RWPE1 (cell line): ENCODE data around the gene GOLGA7B.

Experiments
- CTCF ChIA-PET: fragments of 350-600 bp; sonication (Branson Sonifier 250); formaldehyde crosslinking; extraction: SDS; loops from one replicate; lab custom pipeline; 2021; lab: Yijun Ruan, JAX
- POLR2A ChIA-PET: fragments of 400-600 bp; formaldehyde crosslinking; extraction: SDS; loops from one replicate; lab custom pipeline; 2020; ENCODE audit warnings: antibody characterized with exemption; ENCODE audit not compliant: low non-redundant PET; lab: Yijun Ruan, JAX
- DNase-seq: peaks from one replicate; pipeline ENCODE4 v3.0.0; 2012; ENCODE audit warnings: low spot score
- H3K27ac ChIP-seq: fragments of 450-650 bp; 2 replicates; pipeline ENCODE4 v1.5.1; 2017
- TF ChIP-seq, protein P1 (sequence below): fragments of 450-650 bp; conservative IDR thresholded peaks from 2 replicates; pipeline ENCODE4 v1.5.1; 2017; ENCODE audit warnings: low read depth, mild to moderate bottlenecking

GOLGA7B gene

GRCh38 chr10:97811958-97812357, 37.7 kb upstream of the GOLGA7B start:
- POLR2A ChIA-PET: no interaction called here
- TF ChIP-seq, protein P1, sequence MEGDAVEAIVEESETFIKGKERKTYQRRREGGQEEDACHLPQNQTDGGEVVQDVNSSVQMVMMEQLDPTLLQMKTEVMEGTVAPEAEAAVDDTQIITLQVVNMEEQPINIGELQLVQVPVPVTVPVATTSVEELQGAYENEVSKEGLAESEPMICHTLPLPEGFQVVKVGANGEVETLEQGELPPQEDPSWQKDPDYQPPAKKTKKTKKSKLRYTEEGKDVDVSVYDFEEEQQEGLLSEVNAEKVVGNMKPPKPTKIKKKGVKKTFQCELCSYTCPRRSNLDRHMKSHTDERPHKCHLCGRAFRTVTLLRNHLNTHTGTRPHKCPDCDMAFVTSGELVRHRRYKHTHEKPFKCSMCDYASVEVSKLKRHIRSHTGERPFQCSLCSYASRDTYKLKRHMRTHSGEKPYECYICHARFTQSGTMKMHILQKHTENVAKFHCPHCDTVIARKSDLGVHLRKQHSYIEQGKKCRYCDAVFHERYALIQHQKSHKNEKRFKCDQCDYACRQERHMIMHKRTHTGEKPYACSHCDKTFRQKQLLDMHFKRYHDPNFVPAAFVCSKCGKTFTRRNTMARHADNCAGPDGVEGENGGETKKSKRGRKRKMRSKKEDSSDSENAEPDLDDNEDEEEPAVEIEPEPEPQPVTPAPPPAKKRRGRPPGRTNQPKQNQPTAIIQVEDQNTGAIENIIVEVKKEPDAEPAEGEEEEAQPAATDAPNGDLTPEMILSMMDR: no peak
- no peak for DNase-seq
- CTCF ChIA-PET: interaction anchor here (0.9 kb wide), 1 partner anchor 57 kb away, joined by 5 read pairs; no protein-coding TSS in a partner anchor
- H3K27ac ChIP-seq: no peak overlapping the region

DNA sequence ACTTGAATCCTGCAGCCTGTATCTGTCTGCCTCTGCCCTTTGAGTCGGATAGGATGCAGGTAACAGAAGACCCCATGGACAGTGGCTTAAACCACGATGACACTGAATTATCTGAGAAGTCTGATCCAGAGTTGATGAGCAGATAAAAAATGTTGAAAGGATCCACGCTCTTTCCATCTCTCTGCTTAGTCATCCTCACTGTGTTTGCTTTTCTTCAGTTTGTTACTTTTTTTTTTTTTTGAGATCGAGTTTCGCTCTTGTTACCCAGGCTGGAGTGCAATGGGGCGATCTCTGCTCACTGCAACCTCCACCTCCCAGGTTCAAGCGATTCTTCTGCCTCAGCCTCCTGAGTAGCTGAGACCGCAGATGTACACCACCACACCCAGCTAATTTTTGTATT, 36.9 kb upstream of the GOLGA7B start:
- TF ChIP-seq, protein P1: no peak
- DNase-seq: no peak
- POLR2A ChIA-PET: no interaction called here
- H3K27ac ChIP-seq: no peak overlapping the region
- CTCF ChIA-PET: interaction anchor here (0.9 kb wide), 1 partner anchor 56 kb away, joined by 5 read pairs; no protein-coding TSS in a partner anchor

GRCh38 chr10:97813311-97813710, 36.3 kb upstream of the GOLGA7B start:
- no peak overlapping the region for H3K27ac ChIP-seq
- POLR2A ChIA-PET: no interaction called here
- TF ChIP-seq, protein P1: no peak
- CTCF ChIA-PET: no interaction called here
- no peak for DNase-seq

GRCh38 chr10:97814996-97815395, 34.6 kb upstream of the GOLGA7B start:
- no peak for DNase-seq
- CTCF ChIA-PET: no interaction called here
- H3K27ac ChIP-seq: no peak overlapping the region
- TF ChIP-seq, protein P1: no peak
- POLR2A ChIA-PET: no interaction called here

DNA sequence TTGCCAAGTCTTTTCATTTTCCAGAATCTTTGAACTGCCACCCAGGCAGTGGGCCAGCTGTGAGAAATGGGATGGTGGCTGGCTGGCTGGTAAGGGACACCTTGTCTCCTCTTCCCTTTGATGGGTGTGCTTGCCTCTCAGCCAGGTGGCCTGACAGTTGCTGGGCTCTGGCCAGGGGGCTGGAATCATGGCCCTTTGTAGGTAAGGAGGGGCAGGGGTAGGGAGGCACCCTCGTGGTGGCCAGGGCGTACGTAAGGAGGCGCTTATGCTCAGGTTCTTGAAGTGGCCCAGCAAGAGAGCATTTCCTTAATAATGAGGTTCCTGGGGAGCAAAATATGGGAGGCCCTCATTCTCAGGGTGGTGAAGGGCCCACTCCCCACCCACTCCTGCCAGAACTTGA, 33.0 kb upstream of the GOLGA7B start:
- DNase-seq: no peak
- no peak overlapping the region for H3K27ac ChIP-seq
- TF ChIP-seq, protein P1: no peak
- POLR2A ChIA-PET: no interaction called here
- CTCF ChIA-PET: no interaction called here

- no peak overlapping the region for H3K27ac ChIP-seq
- ChIA-PET CTCF (interaction anchor here (0.6 kb wide), 1 partner anchor 1274 kb away, joined by 4 read pairs; no protein-coding TSS in a partner anchor), POLR2A (no interaction called here)
- TF ChIP-seq, protein P1: no peak
- DNase-seq: no peak
Measured at GRCh38 chr10:97818572-97818971, 31.1 kb upstream of the GOLGA7B start.
